ENCODE results near the gene RRP12.

- TF ChIP-seq POLR2AphosphoS5 (IDR thresholded peaks at IDR 0.05; ENCODE audit: low read depth, low read length) (no peak), TAF1 (IDR thresholded peaks at IDR 0.05; ENCODE audit: borderline replicate concordance, insufficient read depth, low read length) (no peak), SIN3A (IDR thresholded peaks at IDR 0.05; ENCODE audit: borderline replicate concordance, insufficient read depth, low read length) (no peak)
These were observed 59.7 kb downstream of the RRP12 start for GRCh38 chr10:97341416-97341815.
